GM13977 (cell line): Measurements from ENCODE around the gene LRRC74B.
"Not testable (repeated sequence)": the region's sequence is repeated elsewhere in the genome, so short reads cannot be mapped to it uniquely, and the experiment has no call there.

Source experiments
- DNase-seq: peaks from one replicate; pipeline ENCODE4 v3.0.0; 2012; ENCODE audit warnings: low spot score
- in situ Hi-C: fragments of 300-500 bp; cut with MboI; formaldehyde crosslinking; loops from one replicate; pipeline ENCODE4 v1.12.0; 2022; ENCODE audit warnings: low sequenced_read_pairs, low pct_unique_long_range_greater_than_20kb, mixed read lengths, inconsistent platforms; ENCODE audit not compliant: unreplicated experiment
- TF ChIP-seq, protein P1 (sequence below): IDR thresholded peaks from 2 replicates; pipeline ENCODE4 v1.5.1; 2012; ENCODE audit warnings: mild to moderate bottlenecking, control low read depth; ENCODE audit not compliant: insufficient read depth; ENCODE audit errors: extremely low read depth, missing control alignments

The LRRC74B gene

DNA sequence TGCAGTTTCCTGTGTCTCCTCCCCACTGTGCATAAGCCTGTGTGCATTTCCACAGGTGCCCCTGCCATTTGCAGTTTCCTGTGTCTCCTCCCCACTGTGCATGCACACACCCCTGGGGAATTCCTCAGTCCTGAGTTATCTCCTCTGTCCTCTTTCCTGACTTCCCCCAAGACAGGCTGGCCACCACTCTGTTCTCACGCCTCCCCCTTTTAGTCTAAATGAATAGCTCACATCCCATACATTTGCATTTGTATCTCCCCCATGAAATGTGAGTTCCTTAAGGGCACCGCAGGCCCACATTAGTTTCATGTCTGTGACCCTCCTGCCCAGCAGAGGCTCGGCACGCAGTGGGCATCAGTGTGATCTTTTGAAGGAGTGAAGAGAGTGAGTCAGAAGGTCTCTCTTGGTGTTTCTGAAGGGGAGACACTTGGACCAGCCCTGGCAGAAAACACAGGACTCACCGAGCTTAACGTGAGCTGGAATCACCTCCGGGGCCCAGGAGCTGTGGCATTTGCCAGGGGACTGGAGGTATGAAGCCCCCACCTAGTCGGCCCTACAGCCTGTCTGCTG, 6.2 kb downstream of the LRRC74B start:
- in situ Hi-C loops, result no loop called here
- no peak for DNase-seq

DNA sequence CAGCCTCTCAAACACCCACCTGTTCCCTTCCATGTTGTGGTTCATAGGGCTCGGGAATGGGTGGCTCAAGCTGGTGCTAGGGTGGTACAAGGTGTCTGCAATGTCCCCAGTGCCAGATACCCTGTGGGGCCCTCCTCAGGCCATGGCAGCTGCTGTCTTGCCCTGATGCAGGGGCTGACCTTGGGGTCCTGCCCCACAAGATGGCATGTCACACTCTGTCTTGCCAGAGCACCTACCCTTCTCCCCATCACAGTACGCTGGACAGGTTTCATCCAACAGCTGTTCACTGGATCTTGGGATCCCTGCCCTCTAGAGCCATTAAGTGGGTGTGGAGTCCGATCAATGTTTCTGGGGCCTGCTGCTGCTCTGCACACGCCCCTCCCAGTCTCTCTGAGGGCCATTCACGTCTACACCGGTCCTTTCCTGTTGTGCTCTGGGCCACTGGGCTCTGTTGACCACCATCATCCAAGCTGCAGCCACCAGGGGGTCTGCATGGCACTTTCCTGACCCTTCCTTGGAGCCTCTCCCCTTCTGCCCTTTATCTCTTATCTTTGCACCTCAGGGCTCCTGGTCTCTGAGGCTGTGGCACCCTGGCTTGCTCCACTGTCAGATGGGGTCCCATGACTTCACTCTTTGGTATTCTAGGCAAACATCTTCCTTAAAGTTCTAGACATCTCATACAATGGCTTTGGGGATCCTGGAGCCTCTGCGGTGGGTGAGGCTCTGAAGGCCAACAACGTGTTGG, 7.1 kb downstream of the LRRC74B start:
- no peak for DNase-seq
- in situ Hi-C loops, result no loop called here
- TF ChIP-seq, protein P1, sequence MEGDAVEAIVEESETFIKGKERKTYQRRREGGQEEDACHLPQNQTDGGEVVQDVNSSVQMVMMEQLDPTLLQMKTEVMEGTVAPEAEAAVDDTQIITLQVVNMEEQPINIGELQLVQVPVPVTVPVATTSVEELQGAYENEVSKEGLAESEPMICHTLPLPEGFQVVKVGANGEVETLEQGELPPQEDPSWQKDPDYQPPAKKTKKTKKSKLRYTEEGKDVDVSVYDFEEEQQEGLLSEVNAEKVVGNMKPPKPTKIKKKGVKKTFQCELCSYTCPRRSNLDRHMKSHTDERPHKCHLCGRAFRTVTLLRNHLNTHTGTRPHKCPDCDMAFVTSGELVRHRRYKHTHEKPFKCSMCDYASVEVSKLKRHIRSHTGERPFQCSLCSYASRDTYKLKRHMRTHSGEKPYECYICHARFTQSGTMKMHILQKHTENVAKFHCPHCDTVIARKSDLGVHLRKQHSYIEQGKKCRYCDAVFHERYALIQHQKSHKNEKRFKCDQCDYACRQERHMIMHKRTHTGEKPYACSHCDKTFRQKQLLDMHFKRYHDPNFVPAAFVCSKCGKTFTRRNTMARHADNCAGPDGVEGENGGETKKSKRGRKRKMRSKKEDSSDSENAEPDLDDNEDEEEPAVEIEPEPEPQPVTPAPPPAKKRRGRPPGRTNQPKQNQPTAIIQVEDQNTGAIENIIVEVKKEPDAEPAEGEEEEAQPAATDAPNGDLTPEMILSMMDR, result no peak

More for the DNA sequence above, 6.2 kb downstream of the LRRC74B start:
- TF ChIP-seq, protein P1, result no peak

DNA sequence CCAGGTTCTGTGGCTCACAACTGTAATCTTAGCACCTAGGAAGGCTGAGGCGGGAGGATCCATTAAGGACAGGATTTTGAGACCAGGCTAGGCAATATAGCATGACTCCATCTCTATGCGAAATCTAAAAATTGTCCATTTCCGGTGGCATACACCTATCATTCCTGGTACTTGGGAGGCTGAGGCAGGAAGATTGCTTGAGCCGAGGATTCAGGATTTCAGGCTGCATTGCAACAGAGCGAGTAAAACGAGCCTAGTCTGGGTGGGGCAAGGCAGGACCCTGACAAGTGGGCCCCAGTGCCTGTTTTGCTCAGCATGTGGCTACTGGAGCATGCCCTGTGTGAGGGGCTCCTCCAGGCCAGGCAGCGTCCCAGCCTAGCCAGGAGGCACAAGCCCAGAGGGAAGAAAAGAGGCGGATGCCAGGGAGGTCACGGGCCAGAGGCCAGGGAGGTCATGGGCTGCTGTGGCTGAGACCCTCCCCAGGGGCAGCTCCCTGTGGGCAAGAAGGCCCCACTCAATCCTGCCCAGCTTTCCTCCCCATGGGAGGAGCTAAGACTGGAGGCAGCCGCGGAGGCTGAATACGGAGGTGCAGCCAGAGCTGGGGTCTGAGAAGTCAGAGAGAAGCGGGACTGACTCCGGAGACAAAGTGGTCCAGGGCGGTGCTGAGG, 8.4 kb downstream of the LRRC74B start:
- in situ Hi-C loops, result no loop called here
- DNase-seq, result no peak
- TF ChIP-seq, protein P1, result no peak

DNA sequence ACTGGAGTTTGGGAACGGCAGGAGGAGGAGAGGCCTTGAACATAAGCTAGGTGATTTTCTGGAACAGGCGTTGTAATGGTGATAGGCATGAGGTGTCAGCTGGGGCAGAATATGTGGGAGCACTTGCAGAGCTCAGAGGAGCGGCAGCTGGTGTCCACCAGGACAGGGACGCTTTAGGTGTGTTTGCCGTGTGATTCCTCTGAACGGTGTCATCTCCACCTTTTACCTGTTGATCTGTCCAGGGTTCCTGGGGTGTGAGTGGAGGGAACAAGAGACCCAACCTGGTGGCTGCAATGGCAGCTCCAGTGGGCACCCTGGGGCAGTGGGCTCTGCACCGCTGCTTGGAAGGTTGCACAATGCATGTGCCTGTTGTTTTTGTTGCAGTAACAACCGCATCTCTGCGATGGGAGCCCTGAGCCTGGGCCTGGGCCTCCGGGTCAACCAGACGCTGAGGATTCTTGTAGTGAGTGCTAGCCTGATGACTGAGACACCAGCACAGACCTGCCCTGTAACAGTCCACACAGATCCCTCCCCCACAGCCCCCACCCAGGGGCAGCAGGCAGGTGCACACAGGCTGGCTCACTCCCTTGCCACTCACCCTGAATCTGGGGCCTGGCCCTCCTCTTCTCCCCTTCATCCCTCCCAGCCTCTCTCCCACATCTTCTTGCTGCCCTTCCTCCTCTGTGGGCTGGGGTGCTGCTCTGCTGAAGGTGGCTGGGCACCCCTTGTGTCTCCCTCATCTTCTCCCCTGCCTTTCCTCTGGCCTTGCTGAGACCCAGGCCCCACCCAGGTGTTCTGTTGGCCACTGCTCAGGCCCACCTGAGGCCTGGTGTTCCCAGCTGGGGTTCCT, 9.2 kb downstream of the LRRC74B start:
- no peak for DNase-seq
- in situ Hi-C loops, result no loop called here
- TF ChIP-seq, protein P1, result no peak

DNA sequence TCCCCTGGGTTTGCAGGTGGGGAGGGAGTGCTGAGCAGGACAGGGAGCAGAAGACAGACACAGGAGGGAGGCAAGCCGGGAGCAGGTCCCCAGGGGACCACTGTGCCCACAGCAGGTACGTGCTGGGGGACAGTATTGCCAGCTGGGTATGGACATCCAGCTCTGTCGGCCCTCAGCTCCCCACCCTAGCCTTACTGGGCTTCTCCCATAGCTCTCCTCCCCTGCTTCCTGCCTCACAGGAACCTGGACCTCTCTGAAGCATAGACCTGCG, 9.8 kb downstream of the LRRC74B start:
- no peak for DNase-seq
- TF ChIP-seq, protein P1, result no peak
- in situ Hi-C loops, result no loop called here

DNA sequence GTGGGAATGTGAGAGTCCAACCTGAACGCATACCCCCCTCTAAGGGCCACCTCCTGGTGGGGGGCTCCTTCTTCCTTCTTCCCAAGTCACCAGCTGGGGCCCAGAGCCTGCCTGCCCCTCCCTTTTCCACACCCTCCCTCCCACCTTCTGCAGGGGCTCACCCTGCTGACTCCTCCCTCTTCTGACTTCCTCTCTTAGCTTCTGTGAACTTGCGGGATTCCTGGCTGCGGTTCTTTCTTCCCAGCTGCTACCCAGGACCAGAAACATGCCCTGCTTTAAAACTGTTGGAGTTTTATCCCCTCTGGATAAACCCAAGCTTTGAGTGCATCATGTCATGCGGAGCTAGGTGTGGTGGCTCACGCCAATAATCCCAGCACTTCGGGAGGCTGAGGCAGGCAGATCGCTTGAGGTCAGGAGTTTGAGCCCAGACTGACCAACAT, 10.2 kb downstream of the LRRC74B start:
- DNase-seq, result no peak
- in situ Hi-C loops, result no loop called here
- TF ChIP-seq, protein P1, result no peak

DNA sequence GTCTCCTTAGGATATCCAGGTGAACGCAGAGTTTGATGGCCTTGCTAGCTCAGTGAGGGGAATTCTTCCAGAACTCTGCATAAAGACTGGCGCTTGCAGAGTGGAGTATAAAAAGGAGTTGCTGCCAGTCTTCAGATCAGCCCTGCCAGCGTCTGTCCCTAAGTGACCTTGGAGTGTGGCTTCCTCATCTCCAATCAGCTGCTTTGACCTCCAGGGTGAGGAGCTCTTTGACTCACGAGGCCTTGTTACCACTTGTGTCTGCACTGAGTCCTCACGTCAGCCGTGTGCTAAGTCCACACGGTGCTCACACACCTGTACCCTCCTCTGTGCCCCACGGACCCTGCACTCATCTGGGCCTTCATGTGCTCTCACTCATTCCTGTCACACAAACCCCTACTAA, 14.6 kb downstream of the LRRC74B start:
- DNase-seq, in situ Hi-C loops: not testable (repeated sequence)

DNA sequence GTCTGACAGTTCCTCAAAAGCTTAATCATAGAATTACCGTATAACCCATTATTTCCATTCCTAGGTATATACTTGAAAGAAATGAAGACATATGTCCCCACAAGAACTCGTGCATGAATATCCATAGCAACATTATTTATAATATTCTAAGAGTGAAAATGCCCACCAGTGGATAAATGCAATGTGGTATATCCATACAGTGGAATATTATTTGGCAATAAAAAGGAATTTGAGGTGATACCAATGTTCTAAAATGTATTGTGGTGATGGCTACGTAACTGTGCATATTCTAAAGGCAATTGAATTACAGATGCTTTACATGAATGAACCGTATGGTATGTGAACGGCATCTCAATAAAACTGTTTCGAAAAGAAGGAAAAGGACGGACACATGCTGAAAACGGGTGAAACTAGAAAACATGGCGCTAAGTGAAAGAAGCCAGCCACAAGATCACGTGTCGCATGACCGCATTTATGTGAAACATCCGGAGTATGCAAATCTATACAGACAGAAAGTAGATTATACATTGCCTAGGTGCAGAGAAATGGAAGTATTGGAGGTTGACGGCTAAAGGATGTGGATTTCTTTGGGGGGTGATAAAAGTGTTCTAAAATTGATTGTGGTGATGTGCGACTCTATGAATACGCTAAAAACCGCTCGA, 16.0 kb downstream of the LRRC74B start:
- DNase-seq, in situ Hi-C loops: not testable (repeated sequence)

DNA sequence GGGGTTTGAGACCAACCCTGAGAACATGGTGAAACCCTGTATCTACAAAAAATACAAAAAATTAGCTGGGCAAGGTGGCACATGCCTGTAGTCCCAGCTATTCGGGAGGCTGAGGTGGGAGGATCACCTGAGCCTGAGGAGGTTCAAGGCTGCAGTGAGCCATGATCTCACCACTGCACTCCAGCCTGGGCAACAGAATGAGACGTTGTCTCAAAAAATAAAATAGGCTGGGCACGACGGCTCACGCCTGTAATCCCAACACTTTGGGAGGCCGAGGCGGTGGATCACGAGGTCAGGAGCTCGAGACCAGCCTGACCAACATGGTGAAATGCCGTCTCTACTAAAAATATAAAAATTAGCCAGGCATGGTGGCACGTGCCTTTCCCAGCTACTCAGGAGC, 18.7 kb downstream of the LRRC74B start:
- in situ Hi-C loops, result not testable (repeated sequence)

More for the DNA sequence above, 18.7 kb downstream of the LRRC74B start:
- not testable (repeated sequence) for DNase-seq
